ENCODE measurements around the gene STARD5. TPM values are rescaled to one million over a fixed set of nuclear protein-coding genes. Genes with fewer than 3 reads are reported as not detected.

The STARD5 gene
- total RNA-seq, 1 donor from 2014 or later: 4.8 TPM

DNA sequence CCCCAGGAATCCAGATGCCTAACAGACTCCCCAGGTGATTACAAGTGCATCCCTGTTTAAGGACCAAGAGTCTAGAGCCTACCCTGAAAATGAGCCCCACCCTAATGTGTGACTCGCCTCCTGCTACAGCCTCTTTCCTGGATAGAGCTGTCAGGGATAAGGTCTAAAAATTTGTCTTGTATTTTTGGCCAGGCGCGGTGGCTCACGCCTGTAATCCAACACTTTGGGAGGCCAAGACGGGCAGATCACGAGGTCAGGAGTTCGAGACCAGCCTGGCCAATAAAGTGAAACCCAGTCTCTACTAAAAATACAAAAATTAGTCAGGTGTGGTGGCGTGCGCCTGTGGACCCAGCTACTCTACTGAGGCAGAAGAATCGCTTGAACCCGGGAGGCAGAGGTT is 38.8 kb upstream of the STARD5 start:
- H3K36me3 ChIP-seq: no peaks in the 10 kb centered on the region
- no peaks in the 10 kb centered on the region for H3K4me1 ChIP-seq
- H3K9me3 ChIP-seq: no peaks in the 10 kb centered on the region
- no peak for DNase-seq (ENCODE audit: low spot score in 2 of 2)
- TF ChIP-seq, protein P1, sequence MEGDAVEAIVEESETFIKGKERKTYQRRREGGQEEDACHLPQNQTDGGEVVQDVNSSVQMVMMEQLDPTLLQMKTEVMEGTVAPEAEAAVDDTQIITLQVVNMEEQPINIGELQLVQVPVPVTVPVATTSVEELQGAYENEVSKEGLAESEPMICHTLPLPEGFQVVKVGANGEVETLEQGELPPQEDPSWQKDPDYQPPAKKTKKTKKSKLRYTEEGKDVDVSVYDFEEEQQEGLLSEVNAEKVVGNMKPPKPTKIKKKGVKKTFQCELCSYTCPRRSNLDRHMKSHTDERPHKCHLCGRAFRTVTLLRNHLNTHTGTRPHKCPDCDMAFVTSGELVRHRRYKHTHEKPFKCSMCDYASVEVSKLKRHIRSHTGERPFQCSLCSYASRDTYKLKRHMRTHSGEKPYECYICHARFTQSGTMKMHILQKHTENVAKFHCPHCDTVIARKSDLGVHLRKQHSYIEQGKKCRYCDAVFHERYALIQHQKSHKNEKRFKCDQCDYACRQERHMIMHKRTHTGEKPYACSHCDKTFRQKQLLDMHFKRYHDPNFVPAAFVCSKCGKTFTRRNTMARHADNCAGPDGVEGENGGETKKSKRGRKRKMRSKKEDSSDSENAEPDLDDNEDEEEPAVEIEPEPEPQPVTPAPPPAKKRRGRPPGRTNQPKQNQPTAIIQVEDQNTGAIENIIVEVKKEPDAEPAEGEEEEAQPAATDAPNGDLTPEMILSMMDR (IDR thresholded peaks at IDR 0.05): no peak
- H3K27me3 ChIP-seq: no peaks in the 10 kb centered on the region
- H3K27ac ChIP-seq: no peak overlapping the region
- intact Hi-C loops (cut with DNase I): no loop called here
- no peak overlapping the region for H3K4me3 ChIP-seq

DNA sequence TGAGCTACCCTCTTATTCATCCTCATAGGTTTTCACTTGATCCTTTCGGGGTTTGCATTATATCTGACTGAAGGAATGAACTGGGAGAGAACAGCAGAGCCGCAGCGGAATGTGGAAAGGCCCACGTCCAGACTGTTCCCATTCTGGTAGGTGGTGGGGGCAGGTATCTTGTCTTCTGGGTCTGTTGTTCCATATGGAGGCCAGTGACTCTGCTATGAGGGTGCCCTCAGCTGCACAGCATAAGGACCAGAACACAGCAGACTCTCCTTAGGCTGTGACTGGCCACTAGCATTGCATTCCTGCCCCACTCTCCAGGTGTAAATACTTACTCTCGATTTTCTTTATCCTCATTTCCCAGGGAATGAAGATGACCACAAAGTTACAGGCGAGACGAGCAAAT is 38.0 kb upstream of the STARD5 start:
- no peaks in the 10 kb centered on the region for H3K36me3 ChIP-seq
- no peak overlapping the region for H3K4me3 ChIP-seq
- H3K4me1 ChIP-seq: no peaks in the 10 kb centered on the region
- no peak overlapping the region for H3K27ac ChIP-seq
- TF ChIP-seq, protein P1 (IDR thresholded peaks at IDR 0.05): no peak
- intact Hi-C loops (cut with DNase I): no loop called here
- H3K9me3 ChIP-seq: no peaks in the 10 kb centered on the region
- no peaks in the 10 kb centered on the region for H3K27me3 ChIP-seq
- no peak for DNase-seq (ENCODE audit: low spot score in 2 of 2)

DNA sequence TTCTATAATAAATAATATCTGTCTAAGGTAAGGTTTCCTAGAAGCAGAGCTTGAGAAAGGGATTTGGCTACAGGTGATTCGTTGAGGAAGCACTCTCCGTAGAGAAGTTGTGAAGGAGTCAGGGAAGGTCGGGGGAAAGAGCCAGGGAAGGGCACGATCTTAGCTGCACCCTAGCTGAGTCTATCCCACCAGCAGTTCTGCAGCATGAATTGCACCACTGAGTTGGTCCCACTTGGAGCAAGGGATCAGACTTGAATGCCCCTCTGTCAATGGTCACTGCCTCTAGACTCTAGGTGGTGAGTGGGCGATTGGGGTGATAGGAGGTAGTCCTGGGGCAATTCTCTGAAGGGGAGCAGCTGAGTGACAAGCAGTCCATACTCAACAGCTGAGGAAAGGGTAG is 36.5 kb upstream of the STARD5 start:
- TF ChIP-seq, protein P1 (IDR thresholded peaks at IDR 0.05): no peak
- intact Hi-C loops (cut with DNase I): no loop called here

DNA sequence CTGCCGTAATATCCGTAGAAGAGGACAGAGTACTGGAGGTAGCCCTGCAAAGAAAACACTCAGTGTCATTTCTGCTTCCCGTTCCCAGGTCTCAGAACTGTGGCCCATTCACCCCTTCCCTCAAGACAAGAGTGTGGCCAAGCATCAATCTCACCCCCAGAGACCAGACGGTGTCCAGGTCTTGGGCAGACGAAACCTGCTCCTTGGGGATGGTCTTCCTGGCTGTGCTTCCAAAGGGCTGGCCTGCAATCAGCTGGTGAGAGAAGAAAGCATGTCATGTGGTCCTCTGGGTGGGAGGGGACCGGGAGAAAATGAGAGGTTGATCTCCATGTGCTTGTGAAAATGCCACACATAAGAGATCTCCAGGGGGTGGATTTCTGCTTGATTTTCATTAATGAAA is 34.3 kb upstream of the STARD5 start:
- Histone ChIP-seq H3K36me3 (no peaks in the 10 kb centered on the region), H3K27ac (no peak overlapping the region), H3K9me3 (no peaks in the 10 kb centered on the region), H3K27me3 (no peaks in the 10 kb centered on the region), H3K4me3 (no peak overlapping the region), H3K4me1 (no peaks in the 10 kb centered on the region)
- DNase-seq (ENCODE audit: low spot score in 2 of 2): no peak
- TF ChIP-seq, protein P1 (IDR thresholded peaks at IDR 0.05): no peak
- intact Hi-C loops (cut with DNase I): no loop called here

More for the DNA sequence above, 36.5 kb upstream of the STARD5 start:
- Histone ChIP-seq H3K36me3 (no peaks in the 10 kb centered on the region), H3K27me3 (no peaks in the 10 kb centered on the region), H3K4me3 (no peak overlapping the region), H3K9me3 (no peaks in the 10 kb centered on the region), H3K27ac (no peak overlapping the region), H3K4me1 (no peaks in the 10 kb centered on the region)
- no peak for DNase-seq (ENCODE audit: low spot score in 2 of 2)

- TF ChIP-seq, protein P1 (IDR thresholded peaks at IDR 0.05): no peak
- Histone ChIP-seq H3K4me1 (no peaks in the 10 kb centered on the region), H3K9me3 (no peaks in the 10 kb centered on the region)
Observed at GRCh38 chr15:81357180-81357686, 33.3 kb upstream of the STARD5 start.

GRCh38 chr15:81356252-81356651 is 32.3 kb upstream of the STARD5 start:
- H3K9me3 ChIP-seq: no peaks in the 10 kb centered on the region
- intact Hi-C loops (cut with DNase I): no loop called here
- no peaks in the 10 kb centered on the region for H3K27me3 ChIP-seq
- no peaks in the 10 kb centered on the region for H3K36me3 ChIP-seq
- H3K27ac ChIP-seq: no peak overlapping the region
- DNase-seq (ENCODE audit: low spot score in 2 of 2): no peak
- H3K4me3 ChIP-seq: no peak overlapping the region
- H3K4me1 ChIP-seq: no peaks in the 10 kb centered on the region
- TF ChIP-seq, protein P1 (IDR thresholded peaks at IDR 0.05): no peak

More at GRCh38 chr15:81357180-81357686, 33.3 kb upstream of the STARD5 start:
- H3K4me3 ChIP-seq: no peak overlapping the region
- intact Hi-C loops (cut with DNase I): no loop called here
- no peak overlapping the region for H3K27ac ChIP-seq
- DNase-seq (ENCODE audit: low spot score in 2 of 2): no peak
- H3K36me3 ChIP-seq: no peaks in the 10 kb centered on the region
- H3K27me3 ChIP-seq: no peaks in the 10 kb centered on the region
